PC-3 (cell line): Measurements from ENCODE around the gene GNG4. TPM values are rescaled to one million over a fixed set of nuclear protein-coding genes. Genes with fewer than 3 reads are reported as not detected.
A peak's percentile ranks its signal among the peaks of the same experiment; 100 is the strongest.
"Not testable (repeated sequence)": the region's sequence is repeated elsewhere in the genome, so short reads cannot be mapped to it uniquely, and the experiment has no call there.

ENCODE experiments used
- ATAC-seq: fragments of 200-7000 bp; cut with Tn5 transposase; 2 replicates; pipeline ENCODE4 v1.9.1; 2020; ENCODE audit warnings: mild to moderate bottlenecking, moderate library complexity
- BruUV-seq: library from RNA; stranded (reverse); fragments of 400-500 nt; replicated peaks from 2 replicates; lab custom pipeline; 2021; lab: Mats Ljungman, UMichigan
- CTCF ChIA-PET: fragments of 300-600 bp; sonication (Branson Sonifier 250); formaldehyde crosslinking; loops from one replicate; lab custom pipeline; 2022; ENCODE audit warnings: antibody characterized with exemption; lab: Charles Lee
- POLR2A ChIA-PET: fragments of 300-600 bp; sonication (Branson Sonifier 250); formaldehyde crosslinking; loops from one replicate; lab custom pipeline; 2022; ENCODE audit warnings: antibody characterized with exemption; ENCODE audit not compliant: unreplicated experiment; lab: Charles Lee
- DNase-seq: peaks from one replicate; pipeline ENCODE4 v3.0.0-alpha.2; 2015
- H2AFZ ChIP-seq: fragments of 300-600 bp; sonication (generic); 2 replicates; pipeline ENCODE4 v1.6.0; 2016; ENCODE audit warnings: antibody characterized with exemption, low read length
- H3F3A ChIP-seq: fragments of 300-600 bp; sonication (generic); one replicate; pipeline ENCODE4 v1.6.0; 2017; ENCODE audit warnings: antibody characterized with exemption, low read length, control low read depth, mild to moderate bottlenecking; ENCODE audit not compliant: unreplicated experiment
- H3K27ac ChIP-seq: fragments of 300-600 bp; sonication (generic); 2 replicates; pipeline ENCODE4 v1.5.1; 2016; ENCODE audit warnings: mild to moderate bottlenecking, low read length
- H3K27me3 ChIP-seq: fragments of 300-600 bp; sonication (generic); 2 replicates; pipeline ENCODE4 v1.6.1; 2016; ENCODE audit warnings: low read length, mixed read lengths
- H3K36me3 ChIP-seq: fragments of 300-600 bp; sonication (generic); 2 replicates; pipeline ENCODE4 v1.6.1; 2016; ENCODE audit warnings: low read depth, mixed run types, low read length, mixed read lengths
- H3K4me1 ChIP-seq: fragments of 300-600 bp; sonication (generic); 2 replicates; pipeline ENCODE4 v1.5.1; 2016; ENCODE audit warnings: low read length; ENCODE audit not compliant: insufficient read depth
- H3K4me2 ChIP-seq: fragments of 300-600 bp; sonication (generic); 2 replicates; pipeline ENCODE4 v1.6.0; 2016; ENCODE audit warnings: low read length
- H3K4me3 ChIP-seq: fragments of 300-600 bp; sonication (generic); 2 replicates; pipeline ENCODE4 v1.5.1; 2016; ENCODE audit warnings: mild to moderate bottlenecking, low read length, mixed read lengths
- H3K79me2 ChIP-seq: fragments of 300-600 bp; sonication (generic); 2 replicates; pipeline ENCODE4 v1.6.1; 2017; ENCODE audit warnings: low read length, mixed read lengths
- H3K9ac ChIP-seq: fragments of 300-600 bp; sonication (generic); 2 replicates; pipeline ENCODE4 v1.6.0; 2016; ENCODE audit warnings: mild to moderate bottlenecking, low read length
- H3K9me2 ChIP-seq: fragments of 300-600 bp; sonication (generic); replicated peaks from 2 replicates; pipeline ENCODE4 v1.6.1; 2016; ENCODE audit warnings: mixed run types, low read length, mixed read lengths
- H3K9me3 ChIP-seq: fragments of 300-600 bp; sonication (generic); 2 replicates; pipeline ENCODE4 v1.6.1; 2016; ENCODE audit warnings: low read length, mixed read lengths
- H4K20me1 ChIP-seq: fragments of 300-600 bp; sonication (generic); 2 replicates; pipeline ENCODE4 v1.6.1; 2016; ENCODE audit warnings: low read length, mixed read lengths
- CTCF ChIP-seq: fragments of 300-600 bp; sonication (generic); conservative IDR thresholded peaks from 2 replicates; pipeline ENCODE4 v1.5.1; 2017; ENCODE audit warnings: antibody characterized with exemption, low read depth, mild to moderate bottlenecking, low read length
- EZH2 ChIP-seq: fragments of 300-600 bp; sonication (generic); IDR thresholded peaks from one replicate; pipeline ENCODE4 v1.6.1; 2017; ENCODE audit warnings: antibody characterized with exemption, mild to moderate bottlenecking, low read length; ENCODE audit not compliant: unreplicated experiment
- EZH2phosphoT487 ChIP-seq: fragments of 300-600 bp; sonication (generic); IDR thresholded peaks from 2 replicates; pipeline ENCODE4 v1.6.1; 2018; ENCODE audit warnings: mild to moderate bottlenecking, antibody characterized with exemption, low read length, borderline replicate concordance
- intact Hi-C: fragments of 100-400 bp; cut with micrococcal nuclease; formaldehyde crosslinking; loops from 2 replicates; pipeline ENCODE4 v1.9.0; 2023
- total RNA-seq: library from RNA; depleted of rRNA; stranded (reverse); fragments of >200 nt; gene quantifications from 2 replicates; pipeline ENCODE4 v1.2.3, GENCODE V29; 2014

Gene GNG4
- total RNA-seq, 1 experiment from 2014 or later: 0.80 TPM

- POLR2A ChIA-PET: no interaction called here
- ATAC-seq (no peak), DNase-seq (no peak)
- intact Hi-C loops: no loop called here
- BruUV-seq: no TSS peak
- no peaks in the 10 kb centered on the region for H3K27me3 ChIP-seq
- H3K9ac ChIP-seq: no peak overlapping the region
- no peak for TF ChIP-seq EZH2phosphoT487
- TF ChIP-seq EZH2: no peak
- TF ChIP-seq CTCF: no peak
- H3K36me3 ChIP-seq: no peaks in the 10 kb centered on the region
- H3K4me1 ChIP-seq: no peaks in the 10 kb centered on the region
- H3K27ac ChIP-seq: no peak overlapping the region
- H4K20me1 ChIP-seq: no peaks in the 10 kb centered on the region
- no peaks in the 10 kb centered on the region for H3K79me2 ChIP-seq
- H2AFZ ChIP-seq: no peak overlapping the region
- H3K9me3 ChIP-seq: no peaks in the 10 kb centered on the region
- no peaks in the 10 kb centered on the region for H3K9me2 ChIP-seq
- CTCF ChIA-PET: no interaction called here
- H3K4me3 ChIP-seq: no peak overlapping the region
- H3F3A ChIP-seq: no peaks in the 10 kb centered on the region
- no peak overlapping the region for H3K4me2 ChIP-seq
These were observed 104.2 kb downstream of the GNG4 start for GRCh38 chr1:235545292-235545930.

GRCh38 chr1:235542845-235543244 is 106.7 kb downstream of the GNG4 start:
- H3K4me1 ChIP-seq, ATAC-seq, CTCF ChIA-PET, POLR2A ChIA-PET, intact Hi-C loops, H3K4me3 ChIP-seq, H3K27ac ChIP-seq, H2AFZ ChIP-seq, H4K20me1 ChIP-seq, BruUV-seq, H3K9me2 ChIP-seq, DNase-seq, H3K79me2 ChIP-seq, H3K36me3 ChIP-seq, H3K27me3 ChIP-seq, H3K9me3 ChIP-seq, H3K4me2 ChIP-seq, H3F3A ChIP-seq, H3K9ac ChIP-seq: not testable (repeated sequence)

- DNase-seq (peak; percentile 7), ATAC-seq (no peak)
- Histone ChIP-seq H3F3A (no peaks in the 10 kb centered on the region), H4K20me1 (no peaks in the 10 kb centered on the region), H3K27me3 (no peaks in the 10 kb centered on the region), H3K79me2 (no peaks in the 10 kb centered on the region), H3K9me2 (no peaks in the 10 kb centered on the region), H3K9ac (no peak overlapping the region), H3K9me3 (no peaks in the 10 kb centered on the region), H2AFZ (no peak overlapping the region), H3K4me2 (no peak overlapping the region), H3K4me3 (no peak overlapping the region), H3K36me3 (no peaks in the 10 kb centered on the region), H3K27ac (no peak overlapping the region), H3K4me1 (peaks cover 13% of the 10 kb centered on the region)
- ChIA-PET POLR2A (no interaction called here), CTCF (no interaction called here)
- TF ChIP-seq EZH2phosphoT487 (no peak), CTCF (no peak)
- intact Hi-C loops: no loop called here
- BruUV-seq: no TSS peak
These were observed 116.0 kb downstream of the GNG4 start for GRCh38 chr1:235533476-235534168.
